Measurements from ENCODE around the gene OR6C2.

GRCh38 chr12:55396326-55396725 is 47.5 kb upstream of the OR6C2 start:
- TF ChIP-seq ZNF274 (IDR thresholded peaks at IDR 0.05; ENCODE audit: low read depth, low read length) (no peak), YY1 (IDR thresholded peaks at IDR 0.05; ENCODE audit: insufficient read depth, insufficient read length) (no peak), SUZ12 (IDR thresholded peaks at IDR 0.05; ENCODE audit: extremely low read depth, insufficient read depth, insufficient read length) (no peak)

Measured in NT2/D1 (cell line).